ENCODE results near the gene KIAA1671. TPM values are rescaled to one million over a fixed set of nuclear protein-coding genes. Genes with fewer than 3 reads are reported as not detected.
A peak's percentile ranks its signal among the peaks of the same experiment; 100 is the strongest.

Gene KIAA1671
- total RNA-seq, 8 experiments from 2014 or later: 4.2 to 27.9 (median 10.2) TPM

- no peak overlapping the region for H3K27ac ChIP-seq
- in situ Hi-C loops (cut with MboI; ENCODE audit: low pct_unique_long_range_greater_than_20kb in 2 of 9, low sequenced_read_pairs in 9 of 9, unreplicated experiment in 9 of 9): loop anchor here in 5 of 9 experiments (25.0 kb wide), 2 partner anchors 133 to 308 kb away; partner anchors contain the start of genes PIWIL3 (in 4 of the 5) and LHFPL7 (in 1 of the 5)
- peak; percentile 63 to 92 (median 90) for ATAC-seq (replicated peaks in 6 of 8)
- 10 to 79% (median 60%) methylated on average over 1 to 20 of the region's 29 CpGs; no CpG with 5 or more reads in 2 of the 10 experiments for WGBS, 10 experiments
- peaks cover 7 to 8% of the 10 kb centered on the region in 2 donors for H3K4me1 ChIP-seq (replicated peaks in 1 of 2)
- no peak overlapping the region for H3K4me3 ChIP-seq
These were observed 117.4 kb downstream of the KIAA1671 start for GRCh38 chr22:25069758-25070481.

- in situ Hi-C loops (cut with MboI; ENCODE audit: low pct_unique_long_range_greater_than_20kb in 2 of 9, low sequenced_read_pairs in 9 of 9, unreplicated experiment in 9 of 9): loop anchor here in 5 of 9 experiments (25.0 kb wide), 2 partner anchors 134 to 309 kb away; partner anchors contain the start of genes PIWIL3 (in 4 of the 5) and LHFPL7 (in 1 of the 5)
- 40 to 100% (median 83%) methylated on average over 1 to 3 of the region's 3 CpGs; no CpG with 5 or more reads in 2 of the 10 experiments for WGBS, 10 experiments
- Histone ChIP-seq H3K27ac (no peak overlapping the region), H3K4me1 (replicated peaks in 1 of 2) (peaks cover 7 to 8% of the 10 kb centered on the region in 2 donors), H3K4me3 (no peak overlapping the region)
- no peak for ATAC-seq (replicated peaks in 6 of 8)
These were observed 118.4 kb downstream of the KIAA1671 start for GRCh38 chr22:25070956-25071355.

GRCh38 chr22:25071720-25072119 lies 119.2 kb downstream of the KIAA1671 start:
- Histone ChIP-seq H3K27ac (no peak overlapping the region), H3K4me1 (replicated peaks in 1 of 2) (peaks cover 7 to 8% of the 10 kb centered on the region in 2 donors), H3K4me3 (no peak overlapping the region)
- in situ Hi-C loops (cut with MboI; ENCODE audit: low pct_unique_long_range_greater_than_20kb in 2 of 9, low sequenced_read_pairs in 9 of 9, unreplicated experiment in 9 of 9): loop anchor here in 5 of 9 experiments (25.0 kb wide), 2 partner anchors 134 to 309 kb away; partner anchors contain the start of genes PIWIL3 (in 4 of the 5) and LHFPL7 (in 1 of the 5)
- ATAC-seq (replicated peaks in 6 of 8): no peak
- WGBS, 10 experiments: 33 to 100% (median 86%) methylated on average over 1 to 5 of the region's 6 CpGs; no CpG with 5 or more reads in 3 of the 10 experiments

DNA sequence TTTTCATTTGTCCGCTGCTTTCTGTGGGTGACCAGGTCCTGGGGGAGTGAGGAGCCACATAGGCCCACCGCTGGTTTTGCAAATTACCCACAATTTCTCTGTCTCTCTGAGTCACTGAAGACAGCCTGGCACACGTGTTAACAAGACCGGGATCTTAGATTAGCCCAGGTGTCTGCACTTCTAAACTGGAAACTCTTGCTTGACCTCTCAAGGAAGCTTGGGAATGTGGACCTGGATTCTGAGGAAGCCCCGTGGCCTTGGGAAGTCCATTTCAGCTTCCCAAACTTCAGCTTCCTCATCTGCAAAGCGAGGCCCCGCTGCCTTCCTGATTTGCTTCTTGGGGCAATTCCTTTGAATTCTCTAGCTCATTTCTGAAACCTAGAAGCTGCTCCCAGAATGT lies 119.9 kb downstream of the KIAA1671 start:
- peaks cover 7 to 8% of the 10 kb centered on the region in 2 donors for H3K4me1 ChIP-seq (replicated peaks in 1 of 2)
- H3K4me3 ChIP-seq: no peak overlapping the region
- H3K27ac ChIP-seq: no peak overlapping the region
- no peak for ATAC-seq (replicated peaks in 6 of 8)
- WGBS, 10 experiments: 0 to 100% (median 88%) methylated on average over 1 to 3 of the region's 7 CpGs; no CpG with 5 or more reads in 5 of the 10 experiments
- in situ Hi-C loops (cut with MboI; ENCODE audit: low pct_unique_long_range_greater_than_20kb in 2 of 9, low sequenced_read_pairs in 9 of 9, unreplicated experiment in 9 of 9): loop anchor here in 5 of 9 experiments (25.0 kb wide), 2 partner anchors 135 to 310 kb away; partner anchors contain the start of genes PIWIL3 (in 4 of the 5) and LHFPL7 (in 1 of the 5)

- in situ Hi-C loops (cut with MboI; ENCODE audit: low pct_unique_long_range_greater_than_20kb in 2 of 9, low sequenced_read_pairs in 9 of 9, unreplicated experiment in 9 of 9): no loop called here
- ATAC-seq (replicated peaks in 6 of 8): no peak
- Histone ChIP-seq H3K4me3 (no peak overlapping the region), H3K27ac (no peak overlapping the region), H3K4me1 (replicated peaks in 1 of 2) (no peaks in the 10 kb centered on the region)
- WGBS, 10 experiments: 48 to 100% (median 86%) methylated on average over 1 to 4 of the region's 4 CpGs; no CpG with 5 or more reads in 2 of the 10 experiments
These were observed 123.8 kb downstream of the KIAA1671 start for GRCh38 chr22:25076336-25076735.

- in situ Hi-C loops (cut with MboI; ENCODE audit: low pct_unique_long_range_greater_than_20kb in 2 of 9, low sequenced_read_pairs in 9 of 9, unreplicated experiment in 9 of 9): no loop called here
These were observed 124.5 kb downstream of the KIAA1671 start for GRCh38 chr22:25077056-25077455.

DNA sequence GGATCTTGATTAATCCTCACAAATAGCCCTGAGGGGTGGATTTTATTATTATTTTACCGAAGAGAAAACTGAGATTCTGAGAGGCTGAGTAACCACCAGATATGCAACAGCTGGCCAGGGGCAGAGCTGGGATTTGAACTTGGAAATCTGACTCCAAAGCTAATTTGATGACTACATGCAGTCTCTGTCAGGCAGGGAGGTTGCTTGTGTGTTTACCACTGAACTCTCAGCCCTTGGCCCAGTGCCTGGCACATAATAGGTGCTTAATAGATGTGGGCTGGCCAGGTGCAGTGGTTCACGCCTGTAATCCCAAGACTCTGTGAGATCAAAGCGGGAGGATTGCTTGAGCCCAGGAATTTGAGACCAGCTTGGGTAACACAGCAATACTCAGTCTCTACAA lies 125.4 kb downstream of the KIAA1671 start:
- in situ Hi-C loops (cut with MboI; ENCODE audit: low pct_unique_long_range_greater_than_20kb in 2 of 9, low sequenced_read_pairs in 9 of 9, unreplicated experiment in 9 of 9): no loop called here
- Histone ChIP-seq H3K4me3 (no peak overlapping the region), H3K4me1 (replicated peaks in 1 of 2) (no peaks in the 10 kb centered on the region), H3K27ac (no peak overlapping the region)
- 0 to 100% (median 90%) methylated on average over 1 to 2 of the region's 3 CpGs; no CpG with 5 or more reads in 3 of the 10 experiments for WGBS, 10 experiments
- ATAC-seq (replicated peaks in 6 of 8): peak in 2 of 8 experiments; percentile 41 to 56

More at GRCh38 chr22:25077056-25077455, 124.5 kb downstream of the KIAA1671 start:
- WGBS, 10 experiments: 40 to 70% (median 53%) methylated on average over 2 to 3 of the region's 3 CpGs; no CpG with 5 or more reads in 5 of the 10 experiments
- Histone ChIP-seq H3K4me1 (replicated peaks in 1 of 2) (no peaks in the 10 kb centered on the region), H3K27ac (no peak overlapping the region), H3K4me3 (no peak overlapping the region)
- no peak for ATAC-seq (replicated peaks in 6 of 8)

- WGBS, 10 experiments: 50 to 100% (median 90%) methylated on average over 1 to 5 of the region's 6 CpGs; no CpG with 5 or more reads in 2 of the 10 experiments
These were observed 126.1 kb downstream of the KIAA1671 start for GRCh38 chr22:25078591-25078990.

DNA sequence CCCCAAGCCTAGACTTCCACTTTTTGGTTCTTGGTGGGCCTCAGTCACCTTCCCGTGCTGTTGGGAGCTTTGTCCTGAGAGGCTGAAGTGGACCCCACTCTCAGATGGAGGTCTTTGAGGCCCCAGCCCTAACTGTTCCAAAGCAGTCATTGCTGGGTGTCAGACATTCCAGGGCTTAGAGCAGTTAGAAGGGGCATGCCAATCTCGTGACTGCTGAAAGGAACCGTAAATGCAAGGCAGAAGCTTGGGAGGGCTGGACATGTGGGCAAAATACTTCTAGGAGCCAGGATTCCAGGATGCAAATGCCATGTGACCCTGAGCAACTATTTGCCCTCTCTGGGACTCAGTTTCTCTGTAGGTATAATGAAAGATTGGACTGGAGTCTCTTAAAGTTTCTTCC lies 128.3 kb downstream of the KIAA1671 start:
- in situ Hi-C loops (cut with MboI; ENCODE audit: low pct_unique_long_range_greater_than_20kb in 2 of 9, low sequenced_read_pairs in 9 of 9, unreplicated experiment in 9 of 9): no loop called here
- Histone ChIP-seq H3K4me1 (replicated peaks in 1 of 2) (no peaks in the 10 kb centered on the region), H3K27ac (no peak overlapping the region), H3K4me3 (no peak overlapping the region)
- WGBS, 10 experiments: 20 to 85% (median 74%) methylated on average over 2 to 3 of the region's 3 CpGs; no CpG with 5 or more reads in 6 of the 10 experiments
- ATAC-seq (replicated peaks in 6 of 8): no peak

More at GRCh38 chr22:25078591-25078990, 126.1 kb downstream of the KIAA1671 start:
- no peak overlapping the region for H3K4me3 ChIP-seq
- H3K27ac ChIP-seq: no peak overlapping the region
- no peaks in the 10 kb centered on the region for H3K4me1 ChIP-seq (replicated peaks in 1 of 2)
- in situ Hi-C loops (cut with MboI; ENCODE audit: low pct_unique_long_range_greater_than_20kb in 2 of 9, low sequenced_read_pairs in 9 of 9, unreplicated experiment in 9 of 9): no loop called here
- ATAC-seq (replicated peaks in 6 of 8): no peak

DNA sequence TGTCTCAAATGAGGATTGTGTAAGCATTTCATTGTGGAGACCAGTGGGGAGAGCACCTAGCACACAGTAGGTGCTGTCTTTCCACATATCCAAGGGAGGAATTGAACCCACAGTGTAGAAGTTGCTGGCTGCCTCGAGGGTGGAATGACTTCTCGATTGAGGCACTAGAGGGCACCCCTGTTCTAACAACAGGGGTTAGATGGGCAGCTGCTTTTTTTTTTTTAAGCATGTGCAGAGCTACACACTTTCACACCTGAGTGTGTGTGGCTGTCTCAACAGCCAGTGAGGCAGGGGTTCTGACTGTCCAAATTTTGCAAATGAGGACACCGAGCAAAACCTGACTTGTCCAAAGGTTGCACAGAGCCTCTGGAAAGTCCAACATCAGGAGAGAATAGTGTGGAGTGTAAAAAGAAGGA lies 128.9 kb downstream of the KIAA1671 start:
- Histone ChIP-seq H3K27ac (no peak overlapping the region), H3K4me3 (no peak overlapping the region), H3K4me1 (replicated peaks in 1 of 2) (no peaks in the 10 kb centered on the region)
- 0 to 43% (median 19%) methylated on average over 1 to 3 of the region's 3 CpGs; no CpG with 5 or more reads in 4 of the 10 experiments for WGBS, 10 experiments
- in situ Hi-C loops (cut with MboI; ENCODE audit: low pct_unique_long_range_greater_than_20kb in 2 of 9, low sequenced_read_pairs in 9 of 9, unreplicated experiment in 9 of 9): no loop called here
- peak in 4 of 8 experiments; percentile 18 to 59 (median 45) for ATAC-seq (replicated peaks in 6 of 8)

GRCh38 chr22:25082096-25082495 lies 129.6 kb downstream of the KIAA1671 start:
- H3K4me1 ChIP-seq (replicated peaks in 1 of 2): no peaks in the 10 kb centered on the region
- no peak overlapping the region for H3K4me3 ChIP-seq
- H3K27ac ChIP-seq: no peak overlapping the region
- no peak for ATAC-seq (replicated peaks in 6 of 8)
- WGBS, 10 experiments: 60 to 100% (median 90%) methylated on average over 1 to 3 of the region's 3 CpGs; no CpG with 5 or more reads in 3 of the 10 experiments
- in situ Hi-C loops (cut with MboI; ENCODE audit: low pct_unique_long_range_greater_than_20kb in 2 of 9, low sequenced_read_pairs in 9 of 9, unreplicated experiment in 9 of 9): no loop called here

GRCh38 chr22:25083056-25083806 lies 130.7 kb downstream of the KIAA1671 start:
- ATAC-seq (replicated peaks in 6 of 8): no peak
- no peak overlapping the region for H3K27ac ChIP-seq
- H3K4me1 ChIP-seq (replicated peaks in 1 of 2): no peaks in the 10 kb centered on the region
- in situ Hi-C loops (cut with MboI; ENCODE audit: low pct_unique_long_range_greater_than_20kb in 2 of 9, low sequenced_read_pairs in 9 of 9, unreplicated experiment in 9 of 9): no loop called here
- H3K4me3 ChIP-seq: no peak overlapping the region
- 20 to 100% (median 86%) methylated on average over 1 to 2 of the region's 2 CpGs; no CpG with 5 or more reads in 3 of the 10 experiments for WGBS, 10 experiments
